K562 (cell line): ENCODE results near the gene AMN1. TPM values are rescaled to one million over a fixed set of nuclear protein-coding genes. Genes with fewer than 3 reads are reported as not detected.

Source experiments
- ARNT ChIP-seq, 2 experiments: fragments of 450-650 bp; IDR thresholded peaks; 2 replicates each; pipeline ENCODE4 v1.6.1; 2016; ENCODE audit warnings: mild to moderate bottlenecking in 1 of 2
- BDP1 ChIP-seq: IDR thresholded peaks from 3 replicates; pipeline ENCODE4 v1.6.1; 2011; ENCODE audit not compliant: insufficient read length, insufficient read depth
- BRD9 ChIP-seq: fragments of 450-650 bp; IDR thresholded peaks from 2 replicates; pipeline ENCODE4 v1.6.1; 2018; ENCODE audit warnings: low read depth; ENCODE audit not compliant: partially characterized antibody
- CBFA2T3 ChIP-seq: fragments of 450-650 bp; IDR thresholded peaks from 2 replicates; pipeline ENCODE4 v1.6.1; 2017
- CBX2 ChIP-seq: fragments of 200-600 bp; sonication (generic); IDR thresholded peaks from one replicate; pipeline ENCODE4 v1.6.1; 2012; ENCODE audit warnings: mild to moderate bottlenecking, low read length, inconsistent platforms; ENCODE audit not compliant: insufficient read depth, poor library complexity, severe bottlenecking
- CC2D1A ChIP-seq: fragments of 450-650 bp; IDR thresholded peaks from 2 replicates; pipeline ENCODE4 v1.6.1; 2017; ENCODE audit warnings: mild to moderate bottlenecking
- CCNT2 ChIP-seq: IDR thresholded peaks from 2 replicates; pipeline ENCODE4 v1.6.1; 2011; ENCODE audit warnings: borderline replicate concordance, low read depth, mild to moderate bottlenecking, moderate library complexity, mixed read lengths, low read length; ENCODE audit not compliant: insufficient read length; ENCODE audit errors: extremely low read depth
- ESRRA ChIP-seq: fragments of 450-650 bp; IDR thresholded peaks from 2 replicates; pipeline ENCODE4 v1.6.1; 2014; ENCODE audit warnings: low read depth, mild to moderate bottlenecking, moderate library complexity, borderline replicate concordance
- ESRRB ChIP-seq: fragments of 250-450 bp; sonication (Bioruptor Pico); IDR thresholded peaks from 2 replicates; pipeline ENCODE4 v1.5.0; 2020; ENCODE audit warnings: mild to moderate bottlenecking, moderate library complexity, borderline replicate concordance
- HDGF ChIP-seq: fragments of 450-650 bp; IDR thresholded peaks from 2 replicates; pipeline ENCODE4 v1.6.1; 2016
- KAT7 ChIP-seq: sonication (generic); formaldehyde crosslinking; IDR thresholded peaks from 2 replicates; pipeline ENCODE4 v1.8.0; 2022; ENCODE audit warnings: missing genetic modification reagents, mild to moderate bottlenecking, borderline replicate concordance
- MEIS2 ChIP-seq: fragments of 450-650 bp; IDR thresholded peaks from 2 replicates; pipeline ENCODE4 v1.6.1; 2014; ENCODE audit warnings: mild to moderate bottlenecking; ENCODE audit not compliant: partially characterized antibody
- NR2C1 ChIP-seq, 2 experiments: fragments of 450-650 bp; IDR thresholded peaks; 2 replicates each; pipeline ENCODE4 v1.6.1; 2017; ENCODE audit warnings: mild to moderate bottlenecking in 2 of 2, antibody characterized with exemption in 1 of 2, inconsistent platforms in 1 of 2, missing compliant biosample characterization in 1 of 2, missing genetic modification characterization in 1 of 2
- PCBP2 ChIP-seq: fragments of 200-400 bp; formaldehyde crosslinking; IDR thresholded peaks from 2 replicates; pipeline ENCODE4 v1.6.1; 2018; ENCODE audit warnings: low read length, low read depth, mild to moderate bottlenecking, moderate library complexity; ENCODE audit not compliant: poor library complexity, severe bottlenecking
- SMARCE1 ChIP-seq: fragments of 450-650 bp; IDR thresholded peaks from 2 replicates; pipeline ENCODE4 v1.7.1; 2016; ENCODE audit warnings: mild to moderate bottlenecking
- SRF ChIP-seq, 2 experiments: fragments of 250-450, 450-650 bp in 1 of 2; sonication (Bioruptor Pico) in 1 of 2; sonication (generic) in 1 of 2; formaldehyde crosslinking; IDR thresholded peaks; 2 replicates each; pipeline versions ENCODE4 v1.5.0 to v1.5.1; 2020 to 2022; ENCODE audit warnings: mild to moderate bottlenecking in 1 of 2, missing genetic modification reagents in 1 of 2
- TEAD2 ChIP-seq: fragments of 450-650 bp; IDR thresholded peaks from 2 replicates; pipeline ENCODE4 v1.6.1; 2016; ENCODE audit warnings: missing genetic modification characterization, control low read depth, missing compliant biosample characterization
- TSC22D4 ChIP-seq: fragments of 450-650 bp; IDR thresholded peaks from 2 replicates; pipeline ENCODE4 v1.6.1; 2016; ENCODE audit warnings: missing genetic modification characterization, missing biosample characterization, control low read depth
- ZNF134 ChIP-seq: fragments of 250-450 bp; sonication (Bioruptor Pico); conservative IDR thresholded peaks from 2 replicates; pipeline ENCODE4 v1.4.0; 2020
- ZNF212 ChIP-seq: fragments of 450-650 bp; formaldehyde crosslinking; IDR thresholded peaks from 2 replicates; pipeline ENCODE4 v1.4.0; 2020; ENCODE audit warnings: mild to moderate bottlenecking
- ZNF263 ChIP-seq: sonication (generic); formaldehyde crosslinking; IDR thresholded peaks from 2 replicates; pipeline ENCODE4 v1.8.0; 2022; ENCODE audit warnings: mild to moderate bottlenecking, missing genetic modification reagents, borderline replicate concordance
- ZNF436 ChIP-seq: fragments of 250-450, 450-650 bp; sonication (Bioruptor Pico); formaldehyde crosslinking; IDR thresholded peaks from 2 replicates; pipeline ENCODE4 v1.7.0; 2020; ENCODE audit warnings: mild to moderate bottlenecking
- ZNF551 ChIP-seq: fragments of 250-450 bp; sonication (Bioruptor Pico); IDR thresholded peaks from 2 replicates; pipeline ENCODE4 v1.5.0; 2021; ENCODE audit warnings: mild to moderate bottlenecking, moderate library complexity
- ZNF707 ChIP-seq: fragments of 250-450 bp; sonication (Bioruptor Pico); conservative IDR thresholded peaks from 2 replicates; pipeline ENCODE4 v1.8.0; 2022; ENCODE audit warnings: inconsistent platforms, mild to moderate bottlenecking, moderate library complexity
- ZNF766 ChIP-seq: fragments of 200-800 bp; sonication (Bioruptor generic); conservative IDR thresholded peaks from 2 replicates; pipeline ENCODE4 v1.6.1; 2016; ENCODE audit warnings: missing genetic modification characterization, missing compliant biosample characterization
- ZNF778 ChIP-seq: fragments of 450-650 bp; formaldehyde crosslinking; IDR thresholded peaks from 2 replicates; pipeline ENCODE4 v1.4.0; 2020; ENCODE audit warnings: mild to moderate bottlenecking, moderate library complexity
- polyA plus RNA-seq, 8 experiments: library from polyadenylated mRNA; depleted of rRNA in 4 of 8; stranded (reverse) in 5 of 8; unstranded in 3 of 8; fragments of >200 nt; fragmentation: Nextera tagmentation in 2 of 8; fragmentation: Illumina TruSeq in 1 of 8; extraction: Ambion mirVana in 2 of 8; extraction: Trizol in 1 of 8; gene quantifications; 2 replicates each; pipeline versions ENCODE4 v1.2.1 to v1.2.3, GENCODE V29; 2011 to 2014; ENCODE audit warnings: inconsistent platforms in 1 of 8, missing spikeins in 1 of 8
- total RNA-seq, 7 experiments: library from RNA; depleted of rRNA in 6 of 7; stranded (reverse); fragments of >200 nt in 6 of 7; fragmentation: Illumina TruSeq in 2 of 7; extraction: Trizol in 2 of 7; gene quantifications; 2 replicates each; pipeline versions ENCODE4 v1.2.1 to v1.2.3, GENCODE V29; 2011 to 2021; ENCODE audit warnings: low replicate concordance in 1 of 7
- TF ChIP-seq, protein P1 (sequence below), 2 experiments: fragments of 450-650 bp in 1 of 2; sonication (generic) in 1 of 2; formaldehyde crosslinking in 1 of 2; IDR thresholded peaks in 1 of 2; conservative IDR thresholded peaks in 1 of 2; 2 replicates each; pipeline versions ENCODE4 v1.6.1 to v1.8.1; 2016 to 2023; ENCODE audit warnings: mild to moderate bottlenecking in 2 of 2, moderate library complexity in 2 of 2, inconsistent platforms in 1 of 2, missing genetic modification reagents in 1 of 2
- TF ChIP-seq, protein P2 (sequence below): fragments of 450-650 bp; IDR thresholded peaks from 2 replicates; pipeline ENCODE4 v1.6.1; 2016; ENCODE audit warnings: missing biosample characterization, missing genetic modification characterization

Gene AMN1
- total and polyA plus RNA-seq, 9 of the 15 experiments (the other 6 are each of a cell fraction or from before 2014, with no cell fraction given), result 5.2 to 27.6 (median 13.0) TPM

- peak; percentile 85 for TF ChIP-seq CCNT2
- TF ChIP-seq, protein P1, sequence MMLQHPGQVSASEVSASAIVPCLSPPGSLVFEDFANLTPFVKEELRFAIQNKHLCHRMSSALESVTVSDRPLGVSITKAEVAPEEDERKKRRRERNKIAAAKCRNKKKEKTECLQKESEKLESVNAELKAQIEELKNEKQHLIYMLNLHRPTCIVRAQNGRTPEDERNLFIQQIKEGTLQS (IDR thresholded peaks at IDR 0.05), result peak; percentile 91
- TF ChIP-seq, protein P1 (CRISPR knock-in tag; conservative IDR thresholded peaks at IDR 0.05), result peak; percentile 77
- TF ChIP-seq ZNF766 (CRISPR knock-in tag), result peak; percentile 100
- TF ChIP-seq CBX2, result no peak
- peak; percentile 77 for TF ChIP-seq NR2C1 (IDR thresholded peaks at IDR 0.05)
- TF ChIP-seq NR2C1 (tag; IDR thresholded peaks at IDR 0.05), result peak; percentile 86
- no peak for TF ChIP-seq CBFA2T3
- no peak for TF ChIP-seq HDGF
- TF ChIP-seq ESRRB (CRISPR knock-in tag), result no peak
- no peak for TF ChIP-seq TEAD2
- TF ChIP-seq ARNT (IDR thresholded peaks at IDR 0.05), result peak in 1 of 2 experiments; percentile 23; a peak in 2 of 4 replicates
- peak; percentile 87 for TF ChIP-seq BRD9
- TF ChIP-seq SMARCE1, result no peak
- no peak for TF ChIP-seq CC2D1A
- no peak for TF ChIP-seq ZNF212
- TF ChIP-seq ZNF551 (CRISPR knock-in tag), result no peak
- no peak for TF ChIP-seq BDP1
- 0 out of 2 replicates have a peak, but pooled peaks have one; percentile 20 for TF ChIP-seq KAT7
- no peak for TF ChIP-seq ZNF778
- TF ChIP-seq TSC22D4 (tag), result no peak
- no peak for TF ChIP-seq ZNF707 (CRISPR knock-in tag)
- peak; percentile 65; the same call in 1 of the 2 replicates for TF ChIP-seq ESRRA
- no peak for TF ChIP-seq MEIS2
- peak; percentile 68; the same call in 1 of the 2 replicates for TF ChIP-seq ZNF263
- TF ChIP-seq PCBP2, result no peak
- TF ChIP-seq, protein P2, sequence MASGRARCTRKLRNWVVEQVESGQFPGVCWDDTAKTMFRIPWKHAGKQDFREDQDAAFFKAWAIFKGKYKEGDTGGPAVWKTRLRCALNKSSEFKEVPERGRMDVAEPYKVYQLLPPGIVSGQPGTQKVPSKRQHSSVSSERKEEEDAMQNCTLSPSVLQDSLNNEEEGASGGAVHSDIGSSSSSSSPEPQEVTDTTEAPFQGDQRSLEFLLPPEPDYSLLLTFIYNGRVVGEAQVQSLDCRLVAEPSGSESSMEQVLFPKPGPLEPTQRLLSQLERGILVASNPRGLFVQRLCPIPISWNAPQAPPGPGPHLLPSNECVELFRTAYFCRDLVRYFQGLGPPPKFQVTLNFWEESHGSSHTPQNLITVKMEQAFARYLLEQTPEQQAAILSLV (tag), result no peak
- TF ChIP-seq SRF (CRISPR knock-in tag; IDR thresholded peaks at IDR 0.05), result peak in 1 of 2 experiments; percentile 78; a peak in 1 of 4 replicates
- TF ChIP-seq ZNF436 (CRISPR knock-in tag), result no peak
- no peak for TF ChIP-seq ZNF134
These were observed at the start of gene AMN1 (continued) for GRCh38 chr12:31728917-31729640.
